ENCODE results near the gene SLC38A7. TPM values are rescaled to one million over a fixed set of nuclear protein-coding genes. Genes with fewer than 3 reads are reported as not detected.

The SLC38A7 gene
- total and polyA plus RNA-seq, 2 of the 13 experiments (the other 11 are each of a cell fraction or from before 2014, with no cell fraction given) = 13.2 to 14.1 TPM

GRCh38 chr16:58684354-58685083 is at the start of gene SLC38A7 (continued):
- TF ChIP-seq AKNA (CRISPR knock-in tag; IDR thresholded peaks at IDR 0.05; ENCODE audit: borderline replicate concordance) (0 out of 2 replicates have a peak, but pooled peaks have one; percentile 43), ATF1 (CRISPR knock-in tag; IDR thresholded peaks at IDR 0.05) (peak; percentile 45), TCF7L2 (IDR thresholded peaks at IDR 0.05; ENCODE audit: low read depth, low read length) (no peak), ZNF572 (CRISPR knock-in tag; IDR thresholded peaks at IDR 0.05) (no peak; the same call in 1 of the 2 replicates), RXRB (CRISPR knock-in tag; IDR thresholded peaks at IDR 0.05; ENCODE audit: borderline replicate concordance) (peak; percentile 37; the same call in 1 of the 2 replicates), HMG20B (CRISPR knock-in tag; conservative IDR thresholded peaks at IDR 0.05) (no peak), ZBTB21 (CRISPR knock-in tag; IDR thresholded peaks at IDR 0.05) (no peak; the same call in 1 of the 2 replicates), ZNF501 (CRISPR knock-in tag; IDR thresholded peaks at IDR 0.05) (peak; percentile 81; the same call in 1 of the 2 replicates), HNF4G (IDR thresholded peaks at IDR 0.05; ENCODE audit: borderline replicate concordance, low read depth, low read length) (no peak), HNF4G (CRISPR knock-in tag; IDR thresholded peaks at IDR 0.05; ENCODE audit: borderline replicate concordance, low read depth) (no peak), CREM (IDR thresholded peaks at IDR 0.05) (peak; percentile 93), CREM (CRISPR knock-in tag; IDR thresholded peaks at IDR 0.05) (no peak), SRSF1 (optimal IDR thresholded peaks at IDR 0.05; ENCODE audit: low read depth, low read length) (no peak), KAT2B (IDR thresholded peaks at IDR 0.05; ENCODE audit: borderline replicate concordance, low read depth, low read length) (no peak), SRSF9 (IDR thresholded peaks at IDR 0.05; ENCODE audit: borderline replicate concordance, insufficient read depth, low read depth, low read length, poor library complexity, severe bottlenecking) (no peak), ZNF432 (CRISPR knock-in tag; IDR thresholded peaks at IDR 0.05; ENCODE audit: borderline replicate concordance) (no peak), HOXD1 (CRISPR knock-in tag; IDR thresholded peaks at IDR 0.05) (peak; percentile 78; the same call in 1 of the 2 replicates), ATM (IDR thresholded peaks at IDR 0.05; ENCODE audit: borderline replicate concordance) (no peak), ZKSCAN8 (CRISPR knock-in tag; IDR thresholded peaks at IDR 0.05; ENCODE audit: borderline replicate concordance) (no peak), BCL6 (CRISPR knock-in tag; IDR thresholded peaks at IDR 0.05) (no peak; the same call in 1 of the 2 replicates), KDM4B (CRISPR knock-in tag; IDR thresholded peaks at IDR 0.05) (peak; percentile 85; the same call in 1 of the 2 replicates), UBTF (CRISPR knock-in tag; IDR thresholded peaks at IDR 0.05) (peak; percentile 28; the same call in 1 of the 2 replicates), ZNF567 (CRISPR knock-in tag; IDR thresholded peaks at IDR 0.05; ENCODE audit: borderline replicate concordance) (no peak; the same call in 1 of the 2 replicates)

All from HepG2 (cell line).